Right lobe of liver (tissue), 4 donors: ENCODE measurements around the gene PPIA.

Experiments used
- CTCF ChIP-seq, 4 donors: fragments of 200-600 bp in 3 of 4; fragments of 450-650 bp in 1 of 4; IDR thresholded peaks; one replicate each; pipeline versions ENCODE4 v1.5.1 to v1.8.0; 2016 to 2022; ENCODE audit warnings: antibody characterized with exemption in 4 of 4, mild to moderate bottlenecking in 2 of 4
- POLR2A ChIP-seq: fragments of 450-650 bp; IDR thresholded peaks from one replicate; pipeline ENCODE4 v1.6.1; 2017; ENCODE audit warnings: antibody characterized with exemption, mild to moderate bottlenecking
- donor health status: DM: no; HTN: no; CAD: no.
- donor health status: DM: no; HTN: no; CAD: no.
- donor health status: DM: no; HTN: yes; CAD: no.

GRCh38 chr7:44811571-44811970 is 15.1 kb downstream of the PPIA start:
- no peak for TF ChIP-seq POLR2A
- TF ChIP-seq CTCF (IDR thresholded peaks at IDR 0.05), result no peak
